GM23248 (cell line): ENCODE measurements around the gene CDK14. TPM values are rescaled to one million over a fixed set of nuclear protein-coding genes. Genes with fewer than 3 reads are reported as not detected.

Experiments
- DNase-seq: peaks from one replicate; pipeline ENCODE4 v3.0.0-alpha.2; 2015
- H2AFZ ChIP-seq: fragments of 200-600 bp; sonication (generic); 2 replicates; pipeline ENCODE4 v1.6.1; 2016; ENCODE audit warnings: antibody characterized with exemption
- H3F3A ChIP-seq: fragments of 200-600 bp; sonication (generic); 2 replicates; pipeline ENCODE4 v1.6.1; 2016; ENCODE audit warnings: mild to moderate bottlenecking, antibody characterized with exemption, mixed run types; ENCODE audit not compliant: insufficient read depth
- H3K27ac ChIP-seq: fragments of 200-600 bp; sonication (generic); 2 replicates; pipeline ENCODE4 v1.5.1; 2016; ENCODE audit warnings: mild to moderate bottlenecking
- H3K27me3 ChIP-seq: fragments of 200-600 bp; sonication (generic); replicated peaks from 2 replicates; pipeline ENCODE4 v1.6.1; 2016; ENCODE audit warnings: mild to moderate bottlenecking; ENCODE audit not compliant: insufficient read depth
- H3K36me3 ChIP-seq: fragments of 200-600 bp; sonication (generic); 2 replicates; pipeline ENCODE4 v1.6.1; 2016; ENCODE audit warnings: low read depth, mild to moderate bottlenecking
- H3K4me1 ChIP-seq: fragments of 200-600 bp; sonication (generic); 2 replicates; pipeline ENCODE4 v1.6.1; 2016; ENCODE audit warnings: mild to moderate bottlenecking; ENCODE audit not compliant: insufficient read depth
- H3K4me2 ChIP-seq: fragments of 200-600 bp; sonication (generic); one replicate; pipeline ENCODE4 v1.6.1; 2016; ENCODE audit warnings: mild to moderate bottlenecking; ENCODE audit not compliant: unreplicated experiment
- H3K4me3 ChIP-seq: fragments of 200-600 bp; sonication (generic); 2 replicates; pipeline ENCODE4 v1.5.1; 2016; ENCODE audit warnings: mild to moderate bottlenecking
- H3K79me2 ChIP-seq: fragments of 200-600 bp; sonication (generic); 2 replicates; pipeline ENCODE4 v1.6.1; 2016; ENCODE audit warnings: mild to moderate bottlenecking; ENCODE audit not compliant: insufficient read depth
- H3K9ac ChIP-seq: fragments of 200-600 bp; sonication (generic); 2 replicates; pipeline ENCODE4 v1.6.1; 2016; ENCODE audit warnings: mild to moderate bottlenecking
- H3K9me2 ChIP-seq: fragments of 200-600 bp; sonication (generic); 2 replicates; pipeline ENCODE4 v1.6.1; 2016; ENCODE audit warnings: mixed run types, mild to moderate bottlenecking, moderate library complexity; ENCODE audit not compliant: insufficient read depth
- H3K9me3 ChIP-seq: fragments of 200-600 bp; sonication (generic); one replicate; pipeline ENCODE4 v1.6.1; 2017; ENCODE audit warnings: low read depth
- H4K20me1 ChIP-seq: fragments of 200-600 bp; sonication (generic); 2 replicates; pipeline ENCODE4 v1.6.0; 2016; ENCODE audit not compliant: insufficient read depth
- EZH2 ChIP-seq: fragments of 200-600 bp; sonication (generic); IDR thresholded peaks from 2 replicates; pipeline ENCODE4 v1.6.1; 2018; ENCODE audit warnings: antibody characterized with exemption, mild to moderate bottlenecking; ENCODE audit not compliant: insufficient read depth, poor library complexity, severe bottlenecking
- EZH2phosphoT487 ChIP-seq: fragments of 200-600 bp; sonication (generic); IDR thresholded peaks from 2 replicates; pipeline ENCODE4 v1.6.1; 2018; ENCODE audit warnings: antibody characterized with exemption, moderate library complexity, mild to moderate bottlenecking, low read depth; ENCODE audit not compliant: insufficient read depth
- WGBS, 2 experiments: methylation state at CpG; one replicate each; pipeline ENCODE4 v1.1.6; 2015 to 2017; ENCODE audit warnings: low lambda C conversion rate in 2 of 2, low coverage in 1 of 2; ENCODE audit errors: missing lambda C conversion rate in 2 of 2; 5-methylcytosine and 5-hydroxymethylcytosine counted together
- in situ Hi-C: fragments of 300-500 bp; cut with MboI; formaldehyde crosslinking; loops from 2 replicates; pipeline ENCODE4 v1.15.0; 2020
- polyA plus RNA-seq: library from polyadenylated mRNA; unstranded; fragments of >200 nt; fragmentation: Nextera tagmentation; extraction: Ambion mirVana; gene quantifications from 2 replicates; pipeline ENCODE4 v1.2.1, GENCODE V29; 2016
- total RNA-seq: library from RNA; depleted of rRNA; stranded (reverse); fragments of >200 nt; shearing (Covaris generic); gene quantifications from 2 replicates; pipeline ENCODE4 v1.2.3, GENCODE V29; 2014

CDK14 gene
- total and polyA plus RNA-seq, 2 experiments from 2014 or later = 19.9 to 21.2 TPM

- Histone ChIP-seq H3K9me3 (no peaks in the 10 kb centered on the region), H4K20me1 (no peaks in the 10 kb centered on the region), H3K9me2 (no peaks in the 10 kb centered on the region), H3K27me3 (no peaks in the 10 kb centered on the region), H3K79me2 (no peaks in the 10 kb centered on the region), H3K4me3 (no peak overlapping the region), H3K9ac (no peak overlapping the region), H3K36me3 (no peaks in the 10 kb centered on the region), H3K27ac (no peak overlapping the region), H3F3A (peaks cover 26% of the 10 kb centered on the region), H3K4me2 (no peak overlapping the region), H2AFZ (no peak overlapping the region), H3K4me1 (peaks cover 27% of the 10 kb centered on the region)
- in situ Hi-C loops = no loop called here
- DNase-seq = no peak
- WGBS, 2 experiments = 86 to 87% methylated on average over 3 of the region's 3 CpGs
- TF ChIP-seq EZH2phosphoT487 = no peak
- TF ChIP-seq EZH2 = no peak
Measured at GRCh38 chr7:91230503-91230902, 634.4 kb downstream of the CDK14 start.

GRCh38 chr7:91233212-91233611 lies 637.1 kb downstream of the CDK14 start:
- WGBS, 2 experiments = 81 to 86% methylated on average over 8 of the region's 8 CpGs
- H3K4me3 ChIP-seq = no peak overlapping the region
- no peak for TF ChIP-seq EZH2
- no peak for TF ChIP-seq EZH2phosphoT487
- H3F3A ChIP-seq = peaks cover 21% of the 10 kb centered on the region
- no peak for DNase-seq
- H3K36me3 ChIP-seq = no peaks in the 10 kb centered on the region
- no peak overlapping the region for H2AFZ ChIP-seq
- H3K4me1 ChIP-seq = peaks cover 15% of the 10 kb centered on the region
- H3K27me3 ChIP-seq = no peaks in the 10 kb centered on the region
- no peaks in the 10 kb centered on the region for H3K9me2 ChIP-seq
- no peak overlapping the region for H3K27ac ChIP-seq
- in situ Hi-C loops = no loop called here
- no peaks in the 10 kb centered on the region for H3K9me3 ChIP-seq
- H3K79me2 ChIP-seq = no peaks in the 10 kb centered on the region
- no peaks in the 10 kb centered on the region for H4K20me1 ChIP-seq
- H3K9ac ChIP-seq = no peak overlapping the region
- H3K4me2 ChIP-seq = no peak overlapping the region

GRCh38 chr7:91235211-91235832 lies 639.2 kb downstream of the CDK14 start:
- no peak for TF ChIP-seq EZH2phosphoT487
- TF ChIP-seq EZH2 = no peak
- no peak overlapping the region for H3K27ac ChIP-seq
- H3K9me3 ChIP-seq = no peaks in the 10 kb centered on the region
- in situ Hi-C loops = no loop called here
- peaks cover 10% of the 10 kb centered on the region for H3F3A ChIP-seq
- WGBS, 2 experiments = 67 to 72% methylated on average over 6 of the region's 6 CpGs
- H3K36me3 ChIP-seq = no peaks in the 10 kb centered on the region
- no peaks in the 10 kb centered on the region for H4K20me1 ChIP-seq
- H3K27me3 ChIP-seq = no peaks in the 10 kb centered on the region
- H2AFZ ChIP-seq = no peak overlapping the region
- no peak overlapping the region for H3K4me2 ChIP-seq
- no peaks in the 10 kb centered on the region for H3K9me2 ChIP-seq
- no peak overlapping the region for H3K9ac ChIP-seq
- H3K4me1 ChIP-seq = peaks cover 19% of the 10 kb centered on the region
- no peak overlapping the region for H3K4me3 ChIP-seq
- no peaks in the 10 kb centered on the region for H3K79me2 ChIP-seq
- DNase-seq = no peak

GRCh38 chr7:91239171-91239604 lies 643.1 kb downstream of the CDK14 start:
- no peaks in the 10 kb centered on the region for H3K36me3 ChIP-seq
- peaks cover 43% of the 10 kb centered on the region for H3F3A ChIP-seq
- in situ Hi-C loops = no loop called here
- peak overlapping the region; percentile 34 for H3K27ac ChIP-seq
- no peaks in the 10 kb centered on the region for H3K9me3 ChIP-seq
- H3K4me3 ChIP-seq = 0 out of 2 replicates have a peak overlapping the region, but pooled peaks have one; percentile 1
- H3K4me2 ChIP-seq = no peak overlapping the region
- no peaks in the 10 kb centered on the region for H4K20me1 ChIP-seq
- WGBS, 2 experiments = 36% methylated on average over 2 of the region's 2 CpGs
- H2AFZ ChIP-seq = peak overlapping the region; percentile 63; the same call in 1 of the 2 replicates
- no peak overlapping the region for H3K9ac ChIP-seq
- no peaks in the 10 kb centered on the region for H3K79me2 ChIP-seq
- no peaks in the 10 kb centered on the region for H3K27me3 ChIP-seq
- TF ChIP-seq EZH2phosphoT487 = no peak
- TF ChIP-seq EZH2 = no peak
- peaks cover 55% of the 10 kb centered on the region for H3K4me1 ChIP-seq
- H3K9me2 ChIP-seq = no peaks in the 10 kb centered on the region
- peak; percentile 68 for DNase-seq
